ENCODE results near the gene MED26. TPM values are rescaled to one million over a fixed set of nuclear protein-coding genes. Genes with fewer than 3 reads are reported as not detected.
A peak's percentile ranks its signal among the peaks of the same experiment; 100 is the strongest.

The MED26 gene
- total and polyA plus RNA-seq, 10 of the 15 experiments (the other 5 are each of a cell fraction or from before 2014, with no cell fraction given) = 1.1 to 21.4 (median 9.7) TPM

DNA sequence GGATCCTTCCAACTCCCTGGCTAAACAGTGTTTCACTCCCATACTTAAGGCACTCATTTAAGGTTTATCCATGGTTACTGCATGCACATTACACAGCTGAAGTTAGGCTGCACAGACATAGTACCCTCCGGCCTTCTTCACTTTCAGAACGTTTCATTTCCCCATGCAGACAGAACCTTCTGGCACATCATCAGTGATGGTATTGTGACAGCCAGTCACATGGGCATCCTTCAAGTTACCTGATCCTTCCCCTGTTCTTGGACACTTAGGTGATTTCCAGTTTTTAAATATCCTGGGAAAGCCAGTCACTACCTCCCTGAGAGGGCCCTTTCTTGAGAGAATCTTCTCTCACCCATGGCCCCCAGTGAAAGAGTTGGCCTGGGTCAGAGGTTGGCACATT is 22.8 kb upstream of the MED26 start:
- peaks cover 5% of the 10 kb centered on the region for H3K79me2 ChIP-seq (ENCODE audit: control insufficient read depth, insufficient read depth, low read length)
- ATAC-seq (peak; percentile 31; the same call in 2 of the 3 replicates), FAIRE-seq (no peak), DNase-seq (ENCODE audit: low read depth, low spot score) (no peak)
- intact Hi-C loops (cut with micrococcal nuclease; ENCODE audit: unreplicated experiment) = no loop called here
- H3K4me2 ChIP-seq (ENCODE audit: control insufficient read depth, insufficient read depth) = no peak overlapping the region
- H3K4me1 ChIP-seq (ENCODE audit: control insufficient read depth, insufficient read depth, low read length) = 0 out of 2 replicates have a peak, but pooled peaks cover 2% of the 10 kb centered on the region
- no peaks in the 10 kb centered on the region for H3K9me3 ChIP-seq (replicated peaks; ENCODE audit: control insufficient read depth, insufficient read depth, low read length)
- no TSS peak for BruUV-seq (replicated peaks)
- CTCF ChIA-PET = no interaction called here
- 0 out of 2 replicates have a peak, but pooled peaks cover 4% of the 10 kb centered on the region for H4K20me1 ChIP-seq (ENCODE audit: control insufficient read depth, insufficient read depth)
- H3K27ac ChIP-seq (ENCODE audit: control insufficient read depth, insufficient read depth) = no peak overlapping the region
- in situ Hi-C loops (cut with MboI) = no loop called here
- no peak overlapping the region for H2AFZ ChIP-seq (ENCODE audit: control insufficient read depth, low read depth, low read length)
- 71% methylated on average over 2 of the region's 2 CpGs for WGBS (ENCODE audit: insufficient coverage, insufficient replicate concordance, low lambda C conversion rate, missing lambda C conversion rate)
- no peak overlapping the region for H3K4me3 ChIP-seq
- SMC1A ChIA-PET (ENCODE audit: uncharacterized antibody, unreplicated experiment) = interaction anchor here (0.7 kb wide), 1 partner anchor 13 kb away, joined by 3 read pairs; no protein-coding TSS in a partner anchor
- POLR2A ChIA-PET = interaction anchor here (0.7 kb wide), 1 partner anchor 584 kb away, joined by 5 read pairs; no protein-coding TSS in a partner anchor
- H3K27me3 ChIP-seq (replicated peaks in 1 of 2; ENCODE audit: control insufficient read depth in 2 of 2, insufficient read depth in 2 of 2, low read length in 1 of 2) = no peaks in the 10 kb centered on the region
- TF ChIP-seq POLR2A (IDR thresholded peaks at IDR 0.05; ENCODE audit: low read depth, low read length) = peak; percentile 50; the same call in 1 of the 2 replicates
- TF ChIP-seq, protein P1, sequence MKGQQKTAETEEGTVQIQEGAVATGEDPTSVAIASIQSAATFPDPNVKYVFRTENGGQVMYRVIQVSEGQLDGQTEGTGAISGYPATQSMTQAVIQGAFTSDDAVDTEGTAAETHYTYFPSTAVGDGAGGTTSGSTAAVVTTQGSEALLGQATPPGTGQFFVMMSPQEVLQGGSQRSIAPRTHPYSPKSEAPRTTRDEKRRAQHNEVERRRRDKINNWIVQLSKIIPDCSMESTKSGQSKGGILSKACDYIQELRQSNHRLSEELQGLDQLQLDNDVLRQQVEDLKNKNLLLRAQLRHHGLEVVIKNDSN (IDR thresholded peaks at IDR 0.05; ENCODE audit: borderline replicate concordance, extremely low read length, insufficient read depth, low read depth, low read length) = no peak
- H3K36me3 ChIP-seq (ENCODE audit: control insufficient read depth in 2 of 2, insufficient read depth in 2 of 2, low read length in 1 of 2) = peaks cover 13 to 34% of the 10 kb centered on the region in 2 experiments
- no peak overlapping the region for H3K9ac ChIP-seq (ENCODE audit: control insufficient read depth, insufficient read depth, low read length)
- RAD21 ChIA-PET (ENCODE audit: unreplicated experiment) = no interaction called here

DNA sequence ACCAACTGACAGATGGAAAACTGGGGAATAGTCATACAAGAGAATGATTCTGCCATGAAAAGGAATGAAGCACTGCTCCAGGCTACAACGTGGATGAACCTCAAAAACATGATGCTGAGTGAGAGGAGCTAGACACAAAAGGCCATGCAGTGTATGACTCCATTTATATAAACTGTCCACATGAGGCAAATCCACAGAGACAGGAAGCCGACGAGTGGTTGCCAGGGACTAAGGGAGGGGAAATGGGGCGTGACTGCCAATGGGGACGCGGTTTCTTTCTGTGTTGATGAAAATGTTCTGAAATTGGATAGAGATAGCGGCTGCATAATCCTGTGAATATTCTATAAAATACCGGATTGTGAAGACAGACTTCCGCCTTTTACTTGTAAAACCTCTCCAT is 21.7 kb upstream of the MED26 start:
- ATAC-seq (no peak), FAIRE-seq (no peak), DNase-seq (ENCODE audit: low read depth, low spot score) (no peak)
- H3K9ac ChIP-seq (ENCODE audit: control insufficient read depth, insufficient read depth, low read length) = no peak overlapping the region
- H3K4me1 ChIP-seq (ENCODE audit: control insufficient read depth, insufficient read depth, low read length) = no peaks in the 10 kb centered on the region
- H2AFZ ChIP-seq (ENCODE audit: control insufficient read depth, low read depth, low read length) = no peak overlapping the region
- ChIA-PET SMC1A (ENCODE audit: uncharacterized antibody, unreplicated experiment) (interaction anchor here (1.7 kb wide), 1 partner anchor 24 kb away, joined by 6 read pairs; no protein-coding TSS in a partner anchor), POLR2A (no interaction called here), CTCF (no interaction called here), RAD21 (ENCODE audit: unreplicated experiment) (no interaction called here)
- H4K20me1 ChIP-seq (ENCODE audit: control insufficient read depth, insufficient read depth) = 0 out of 2 replicates have a peak, but pooled peaks cover 4% of the 10 kb centered on the region
- H3K27ac ChIP-seq (ENCODE audit: control insufficient read depth, insufficient read depth) = no peak overlapping the region
- peaks cover 12 to 37% of the 10 kb centered on the region in 2 experiments for H3K36me3 ChIP-seq (ENCODE audit: control insufficient read depth in 2 of 2, insufficient read depth in 2 of 2, low read length in 1 of 2)
- H3K4me2 ChIP-seq (ENCODE audit: control insufficient read depth, insufficient read depth) = no peak overlapping the region
- no peak overlapping the region for H3K4me3 ChIP-seq
- no peaks in the 10 kb centered on the region for H3K27me3 ChIP-seq (replicated peaks in 1 of 2; ENCODE audit: control insufficient read depth in 2 of 2, insufficient read depth in 2 of 2, low read length in 1 of 2)
- BruUV-seq (replicated peaks) = no TSS peak
- in situ Hi-C loops (cut with MboI) (no loop called here), intact Hi-C loops (cut with micrococcal nuclease; ENCODE audit: unreplicated experiment) (no loop called here)
- H3K79me2 ChIP-seq (ENCODE audit: control insufficient read depth, insufficient read depth, low read length) = peaks cover 2% of the 10 kb centered on the region
- no peaks in the 10 kb centered on the region for H3K9me3 ChIP-seq (replicated peaks; ENCODE audit: control insufficient read depth, insufficient read depth, low read length)
- WGBS (ENCODE audit: insufficient coverage, insufficient replicate concordance, low lambda C conversion rate, missing lambda C conversion rate) = 95% methylated on average over 9 of the region's 9 CpGs
- TF ChIP-seq CREM (IDR thresholded peaks at IDR 0.05; ENCODE audit: low read depth) = no peak
- TF ChIP-seq ZNF217 (IDR thresholded peaks at IDR 0.05) = no peak
- TF ChIP-seq TARDBP (IDR thresholded peaks at IDR 0.05; ENCODE audit: borderline replicate concordance) = no peak
- no peak for TF ChIP-seq HDGF (IDR thresholded peaks at IDR 0.05)
- TF ChIP-seq, protein P2, sequence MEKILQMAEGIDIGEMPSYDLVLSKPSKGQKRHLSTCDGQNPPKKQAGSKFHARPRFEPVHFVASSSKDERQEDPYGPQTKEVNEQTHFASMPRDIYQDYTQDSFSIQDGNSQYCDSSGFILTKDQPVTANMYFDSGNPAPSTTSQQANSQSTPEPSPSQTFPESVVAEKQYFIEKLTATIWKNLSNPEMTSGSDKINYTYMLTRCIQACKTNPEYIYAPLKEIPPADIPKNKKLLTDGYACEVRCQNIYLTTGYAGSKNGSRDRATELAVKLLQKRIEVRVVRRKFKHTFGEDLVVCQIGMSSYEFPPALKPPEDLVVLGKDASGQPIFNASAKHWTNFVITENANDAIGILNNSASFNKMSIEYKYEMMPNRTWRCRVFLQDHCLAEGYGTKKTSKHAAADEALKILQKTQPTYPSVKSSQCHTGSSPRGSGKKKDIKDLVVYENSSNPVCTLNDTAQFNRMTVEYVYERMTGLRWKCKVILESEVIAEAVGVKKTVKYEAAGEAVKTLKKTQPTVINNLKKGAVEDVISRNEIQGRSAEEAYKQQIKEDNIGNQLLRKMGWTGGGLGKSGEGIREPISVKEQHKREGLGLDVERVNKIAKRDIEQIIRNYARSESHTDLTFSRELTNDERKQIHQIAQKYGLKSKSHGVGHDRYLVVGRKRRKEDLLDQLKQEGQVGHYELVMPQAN (conservative IDR thresholded peaks at IDR 0.05) = no peak
- no peak for TF ChIP-seq NBN (IDR thresholded peaks at IDR 0.05)
- TF ChIP-seq SUZ12 (IDR thresholded peaks at IDR 0.05; ENCODE audit: unreplicated experiment) = no peak
- no peak for TF ChIP-seq ATF7 (IDR thresholded peaks at IDR 0.05; ENCODE audit: low read depth)
- no peak for TF ChIP-seq RCOR1 (conservative IDR thresholded peaks at IDR 0.05; ENCODE audit: low read depth, low read length)
- TF ChIP-seq, protein P3, sequence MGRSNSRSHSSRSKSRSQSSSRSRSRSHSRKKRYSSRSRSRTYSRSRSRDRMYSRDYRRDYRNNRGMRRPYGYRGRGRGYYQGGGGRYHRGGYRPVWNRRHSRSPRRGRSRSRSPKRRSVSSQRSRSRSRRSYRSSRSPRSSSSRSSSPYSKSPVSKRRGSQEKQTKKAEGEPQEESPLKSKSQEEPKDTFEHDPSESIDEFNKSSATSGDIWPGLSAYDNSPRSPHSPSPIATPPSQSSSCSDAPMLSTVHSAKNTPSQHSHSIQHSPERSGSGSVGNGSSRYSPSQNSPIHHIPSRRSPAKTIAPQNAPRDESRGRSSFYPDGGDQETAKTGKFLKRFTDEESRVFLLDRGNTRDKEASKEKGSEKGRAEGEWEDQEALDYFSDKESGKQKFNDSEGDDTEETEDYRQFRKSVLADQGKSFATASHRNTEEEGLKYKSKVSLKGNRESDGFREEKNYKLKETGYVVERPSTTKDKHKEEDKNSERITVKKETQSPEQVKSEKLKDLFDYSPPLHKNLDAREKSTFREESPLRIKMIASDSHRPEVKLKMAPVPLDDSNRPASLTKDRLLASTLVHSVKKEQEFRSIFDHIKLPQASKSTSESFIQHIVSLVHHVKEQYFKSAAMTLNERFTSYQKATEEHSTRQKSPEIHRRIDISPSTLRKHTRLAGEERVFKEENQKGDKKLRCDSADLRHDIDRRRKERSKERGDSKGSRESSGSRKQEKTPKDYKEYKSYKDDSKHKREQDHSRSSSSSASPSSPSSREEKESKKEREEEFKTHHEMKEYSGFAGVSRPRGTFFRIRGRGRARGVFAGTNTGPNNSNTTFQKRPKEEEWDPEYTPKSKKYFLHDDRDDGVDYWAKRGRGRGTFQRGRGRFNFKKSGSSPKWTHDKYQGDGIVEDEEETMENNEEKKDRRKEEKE (IDR thresholded peaks at IDR 0.05) = no peak
- TF ChIP-seq SRF (IDR thresholded peaks at IDR 0.05; ENCODE audit: low read depth in 2 of 2, low read length in 2 of 2) = no peak
- TF ChIP-seq PAX5 (IDR thresholded peaks at IDR 0.05; ENCODE audit: borderline replicate concordance, low read depth, low read length) = no peak

Data from GM12878 (cell line).